Measurements from ENCODE around the gene NTSR1. TPM values are rescaled to one million over a fixed set of nuclear protein-coding genes. Genes with fewer than 3 reads are reported as not detected.

NTSR1 gene
- total RNA-seq, 2 donors from 2014 or later, result not detected

DNA sequence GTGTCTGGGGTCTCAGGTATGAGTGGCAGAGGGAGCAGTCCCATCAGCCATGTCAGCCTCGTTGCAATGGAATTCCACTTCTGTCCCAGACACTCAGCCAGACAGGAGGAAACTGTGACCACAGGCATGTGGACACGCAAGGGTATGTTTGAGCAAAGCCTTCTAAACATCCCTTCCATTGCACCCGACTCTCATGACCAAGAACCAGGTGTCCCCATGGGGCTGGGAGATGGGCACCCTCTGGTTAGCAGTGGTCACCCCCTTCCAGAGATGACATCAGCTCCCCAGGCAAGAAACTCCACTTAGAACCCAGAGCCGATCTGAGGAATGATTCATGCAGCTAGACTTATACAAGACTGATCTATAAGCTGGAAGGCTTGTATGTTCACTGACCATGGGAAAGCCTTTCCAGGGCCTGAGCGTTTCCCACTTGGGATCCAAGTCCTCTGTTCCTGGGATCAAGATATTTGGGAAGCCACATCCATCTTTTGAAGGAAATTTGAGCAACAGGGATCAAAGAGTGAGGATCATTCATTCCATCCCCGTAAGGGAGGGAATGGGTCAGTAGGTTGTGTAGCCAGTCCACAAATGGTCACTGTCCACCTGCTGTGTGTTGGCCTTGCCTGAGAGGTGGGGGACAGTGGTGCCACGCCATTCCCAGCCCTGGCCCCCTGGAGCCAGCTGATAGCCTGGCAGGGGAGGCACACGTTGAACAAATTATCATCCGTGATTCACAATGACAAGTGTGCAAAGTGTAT lies 83.7 kb downstream of the NTSR1 start:
- no peaks in the 10 kb centered on the region for H3K9me3 Mint-ChIP-seq
- peak overlapping the region; percentile 87 for H3K4me3 Mint-ChIP-seq
- H3K4me1 Mint-ChIP-seq, result peaks cover 9% of the 10 kb centered on the region
- peak overlapping the region; percentile 91 for H3K27ac Mint-ChIP-seq
- H3K36me3 Mint-ChIP-seq (ENCODE audit: low read depth), result peaks cover 5% of the 10 kb centered on the region
- H3K27me3 Mint-ChIP-seq, result no peaks in the 10 kb centered on the region
- ATAC-seq (replicated peaks), result no peak

DNA sequence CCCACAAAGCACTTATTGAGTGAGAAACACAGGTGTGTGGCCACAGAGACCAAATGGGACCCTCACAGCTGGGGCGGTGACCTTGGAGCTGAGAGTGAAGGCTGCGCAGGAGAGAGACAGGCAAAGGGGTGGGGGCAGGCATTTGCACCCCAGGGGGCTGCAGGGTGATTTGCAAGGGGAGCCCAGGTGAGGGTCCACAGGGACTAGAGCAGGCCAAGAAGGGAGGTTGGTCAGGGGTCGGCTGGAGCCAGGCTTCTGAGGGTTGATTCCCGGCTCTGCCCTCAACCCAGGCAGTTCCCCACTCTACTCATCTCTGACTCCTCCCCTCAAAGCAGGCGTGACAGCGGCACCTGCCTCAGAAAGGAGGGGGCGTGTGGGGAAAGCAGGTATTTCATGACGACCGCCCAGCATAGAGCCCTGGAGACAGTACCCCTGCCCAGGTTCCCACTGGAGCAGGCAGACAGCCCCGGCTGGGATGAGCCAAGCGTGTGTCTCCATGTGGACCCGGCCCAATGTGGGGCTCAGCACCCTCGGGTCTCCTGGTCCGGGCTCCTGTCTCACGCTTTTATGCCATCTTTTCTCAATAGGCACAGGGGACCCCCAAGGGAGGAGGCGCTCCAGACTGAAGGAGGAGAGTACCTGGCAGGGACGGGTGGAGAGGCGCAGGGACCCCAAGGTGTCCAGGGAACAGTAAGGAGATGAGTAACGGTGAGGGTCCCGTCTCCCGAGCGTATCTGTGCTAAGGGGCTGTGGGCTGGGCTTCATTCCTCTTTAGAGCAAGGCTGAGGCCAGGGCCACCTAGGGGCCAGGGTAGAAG lies 84.5 kb downstream of the NTSR1 start:
- H3K4me3 Mint-ChIP-seq, result peak overlapping the region; percentile 87
- H3K27ac Mint-ChIP-seq, result peak overlapping the region; percentile 91
- no peak for ATAC-seq (replicated peaks)
- H3K36me3 Mint-ChIP-seq (ENCODE audit: low read depth), result peaks cover 13% of the 10 kb centered on the region
- H3K4me1 Mint-ChIP-seq, result peaks cover 5% of the 10 kb centered on the region
- H3K27me3 Mint-ChIP-seq, result no peaks in the 10 kb centered on the region
- no peaks in the 10 kb centered on the region for H3K9me3 Mint-ChIP-seq

DNA sequence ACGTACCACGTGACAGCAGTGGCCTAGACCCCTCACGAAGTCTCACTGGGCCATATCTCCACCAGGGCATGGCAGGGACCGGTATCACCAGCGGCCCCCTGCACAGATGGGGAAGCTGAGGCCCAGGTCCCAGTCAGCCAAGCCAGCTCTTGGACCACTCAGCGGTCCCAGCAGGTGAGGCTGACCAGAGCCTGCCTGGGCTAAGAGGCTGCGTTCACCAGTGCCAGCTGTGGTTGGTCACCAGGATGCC lies 85.0 kb downstream of the NTSR1 start:
- Mint-ChIP-seq H3K36me3 (ENCODE audit: low read depth) (peaks cover 18% of the 10 kb centered on the region), H3K9me3 (no peaks in the 10 kb centered on the region), H3K27me3 (no peaks in the 10 kb centered on the region), H3K4me3 (peak overlapping the region; percentile 87), H3K4me1 (peaks cover 11% of the 10 kb centered on the region), H3K27ac (peak overlapping the region; percentile 91)
- ATAC-seq (replicated peaks), result no peak

DNA sequence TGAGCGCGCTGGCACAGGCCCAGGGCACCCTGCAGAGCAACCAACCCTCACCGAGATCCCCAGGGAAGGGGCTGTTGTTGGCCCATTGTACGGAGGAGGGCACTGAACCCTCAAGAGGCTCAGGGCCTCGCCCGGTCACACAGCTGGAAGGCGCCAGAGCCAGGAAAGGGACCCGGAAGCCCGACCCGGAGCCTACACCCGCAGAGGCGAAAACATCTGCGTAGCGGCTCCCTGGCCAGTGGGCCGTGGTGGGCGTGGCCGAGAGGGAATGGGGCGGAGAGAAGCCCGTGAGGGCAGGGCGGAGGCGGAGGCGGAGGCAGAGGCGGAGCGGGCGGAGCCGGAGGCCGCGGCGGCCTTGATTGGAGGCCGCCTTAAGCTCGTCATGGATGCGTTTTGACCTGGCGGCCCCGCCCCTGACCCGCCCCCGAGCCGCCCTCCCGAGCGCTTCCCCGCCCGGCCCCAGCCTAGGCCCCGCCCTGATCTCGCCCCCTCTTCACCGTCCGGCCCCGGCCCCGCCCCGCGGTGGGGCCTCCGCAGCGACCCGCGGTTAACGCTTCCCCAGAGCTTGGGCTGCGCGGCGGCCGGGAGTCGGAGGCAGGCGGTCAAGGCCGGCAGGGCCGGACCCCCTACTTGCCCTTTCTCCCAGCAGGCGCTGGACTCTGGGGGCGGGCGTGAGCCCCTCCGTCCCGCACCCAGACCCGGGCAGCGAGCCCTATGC lies 85.5 kb downstream of the NTSR1 start:
- H3K27me3 Mint-ChIP-seq, result no peaks in the 10 kb centered on the region
- peak overlapping the region; percentile 91 for H3K27ac Mint-ChIP-seq
- ATAC-seq (replicated peaks), result peak; percentile 81
- H3K9me3 Mint-ChIP-seq, result no peaks in the 10 kb centered on the region
- peaks cover 11% of the 10 kb centered on the region for H3K4me1 Mint-ChIP-seq
- peak overlapping the region; percentile 87 for H3K4me3 Mint-ChIP-seq
- H3K36me3 Mint-ChIP-seq (ENCODE audit: low read depth), result peaks cover 23% of the 10 kb centered on the region

DNA sequence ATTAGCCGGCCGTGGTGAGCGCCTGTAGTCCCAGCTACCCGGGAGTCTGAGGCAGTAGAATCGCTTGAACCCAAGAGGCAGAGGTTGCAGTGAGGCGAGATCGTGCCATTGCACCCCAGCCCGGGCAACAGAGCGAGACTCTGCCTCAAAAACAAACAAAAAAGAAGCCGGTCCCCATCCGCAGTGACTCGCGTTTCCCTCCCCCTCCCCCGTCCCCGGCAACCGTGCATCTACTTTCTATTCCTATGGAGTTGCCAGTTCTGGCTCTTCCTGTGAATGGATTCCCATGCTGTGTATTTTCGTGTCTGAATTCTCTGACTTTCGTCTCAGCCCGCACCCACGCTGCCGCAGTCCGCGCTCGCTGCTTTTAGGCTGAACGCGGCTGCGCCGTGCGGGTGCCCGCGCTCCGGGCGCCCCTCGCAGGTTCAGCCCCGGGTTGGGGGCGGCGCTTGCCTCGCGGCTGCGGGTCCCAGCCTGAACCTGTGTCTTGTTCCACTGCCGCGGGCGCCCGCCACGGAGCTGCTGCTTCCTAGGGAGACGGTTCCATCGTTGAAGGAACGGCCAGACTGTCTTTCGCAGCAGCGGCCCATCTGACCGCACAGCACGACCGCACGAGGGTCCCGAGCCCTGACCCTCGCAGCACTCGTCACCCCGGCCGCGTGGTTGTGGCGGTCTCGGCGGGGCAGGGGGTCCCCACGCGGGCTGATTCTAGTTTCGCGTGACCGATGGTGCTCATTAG lies 86.6 kb downstream of the NTSR1 start:
- no peaks in the 10 kb centered on the region for H3K9me3 Mint-ChIP-seq
- ATAC-seq (replicated peaks), result peak; percentile 5
- no peaks in the 10 kb centered on the region for H3K27me3 Mint-ChIP-seq
- H3K27ac Mint-ChIP-seq, result peak overlapping the region; percentile 91
- peak overlapping the region; percentile 87 for H3K4me3 Mint-ChIP-seq
- H3K4me1 Mint-ChIP-seq, result peaks cover 11% of the 10 kb centered on the region
- H3K36me3 Mint-ChIP-seq (ENCODE audit: low read depth), result peaks cover 33% of the 10 kb centered on the region

DNA sequence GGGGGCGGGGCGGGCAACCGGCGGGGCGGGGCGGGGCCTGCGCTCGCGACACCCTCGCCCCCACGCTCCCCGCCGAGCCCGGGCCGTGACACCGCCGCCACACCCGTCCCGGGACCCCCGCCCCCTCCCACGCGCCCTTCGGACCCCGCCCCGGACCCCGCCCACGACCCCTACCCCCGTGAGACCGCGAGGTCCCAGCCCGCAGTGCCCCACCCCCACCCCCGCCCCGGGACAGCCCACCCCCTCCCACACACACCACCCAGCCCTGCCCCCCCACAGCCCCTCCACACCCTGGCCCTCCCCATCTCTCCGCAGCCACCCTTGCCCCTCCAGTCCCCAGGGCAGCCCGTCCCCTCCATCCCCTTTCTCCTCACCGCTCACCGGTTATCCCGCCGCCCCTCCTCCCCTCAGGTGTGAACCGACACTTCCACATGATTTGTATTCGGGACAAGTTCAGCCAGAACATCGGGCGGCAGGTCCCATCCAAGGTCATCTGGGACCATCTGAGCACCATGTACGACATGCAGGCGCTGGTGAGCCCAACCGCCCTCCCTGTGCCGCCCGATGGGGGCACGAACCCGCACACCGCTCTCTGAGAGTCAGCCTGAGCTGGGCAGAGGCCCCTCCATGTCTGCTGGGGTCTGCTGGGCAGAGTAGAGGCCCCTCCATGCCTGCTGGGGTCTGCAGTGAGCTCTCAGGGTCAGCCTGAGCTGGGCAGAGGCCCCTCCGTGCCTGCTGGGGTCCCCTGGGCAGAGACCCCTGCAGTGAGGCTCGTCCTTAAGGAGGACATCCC lies 88.3 kb downstream of the NTSR1 start:
- H3K36me3 Mint-ChIP-seq (ENCODE audit: low read depth), result peaks cover 41% of the 10 kb centered on the region

DNA sequence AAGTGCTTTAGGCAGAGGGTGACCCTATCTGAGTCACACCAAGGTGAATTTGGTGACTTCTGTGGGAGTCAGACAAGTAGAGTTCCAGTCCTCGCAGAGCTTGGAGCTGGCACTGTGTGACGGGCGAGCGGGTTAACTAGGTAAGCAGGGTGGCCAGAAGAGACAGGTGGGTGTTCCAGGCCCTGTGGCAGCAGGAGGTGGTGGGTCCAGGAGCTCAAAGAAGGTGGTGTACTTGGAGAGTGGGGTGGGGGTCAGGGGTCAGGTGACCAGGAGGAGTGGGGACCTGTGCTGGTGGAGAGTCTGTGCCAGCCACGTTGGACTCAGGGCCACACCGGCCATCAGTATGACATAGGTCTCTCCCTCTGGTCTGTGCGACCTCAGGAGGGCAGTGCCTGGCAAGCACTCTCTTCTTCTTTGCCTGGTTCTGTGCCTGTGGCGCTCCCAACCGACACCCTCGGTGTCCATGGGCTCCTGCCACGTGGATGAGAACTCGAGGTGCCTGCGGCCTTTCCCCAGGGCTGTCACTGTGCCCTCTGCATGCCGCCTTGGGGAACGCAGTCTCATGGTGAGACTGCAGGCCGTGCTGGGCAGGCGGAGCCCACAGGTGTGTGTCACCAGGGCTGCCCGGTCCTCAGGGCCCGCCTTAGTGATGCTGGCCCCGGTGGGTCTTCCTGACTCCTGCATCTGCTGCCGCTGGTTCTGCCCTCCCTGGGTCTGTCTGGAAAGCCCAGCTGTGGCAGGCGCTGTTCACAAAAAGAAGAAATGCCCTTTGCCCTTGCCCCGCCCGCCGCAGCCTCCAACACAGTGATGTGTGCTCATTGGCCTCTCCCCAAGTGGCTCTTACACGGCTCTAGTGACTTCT lies 89.3 kb downstream of the NTSR1 start:
- H3K27me3 Mint-ChIP-seq, result no peaks in the 10 kb centered on the region
- no peaks in the 10 kb centered on the region for H3K9me3 Mint-ChIP-seq
- peak overlapping the region; percentile 67 for H3K27ac Mint-ChIP-seq
- peaks cover 41% of the 10 kb centered on the region for H3K36me3 Mint-ChIP-seq (ENCODE audit: low read depth)
- peak overlapping the region; percentile 74 for H3K4me3 Mint-ChIP-seq
- H3K4me1 Mint-ChIP-seq, result peaks cover 8% of the 10 kb centered on the region
- ATAC-seq (replicated peaks), result no peak

More for the DNA sequence above, 88.3 kb downstream of the NTSR1 start:
- no peak for ATAC-seq (replicated peaks)
- peaks cover 8% of the 10 kb centered on the region for H3K4me1 Mint-ChIP-seq
- H3K27ac Mint-ChIP-seq, result peak overlapping the region; percentile 67
- H3K9me3 Mint-ChIP-seq, result no peaks in the 10 kb centered on the region
- no peaks in the 10 kb centered on the region for H3K27me3 Mint-ChIP-seq
- peak overlapping the region; percentile 74 for H3K4me3 Mint-ChIP-seq

DNA sequence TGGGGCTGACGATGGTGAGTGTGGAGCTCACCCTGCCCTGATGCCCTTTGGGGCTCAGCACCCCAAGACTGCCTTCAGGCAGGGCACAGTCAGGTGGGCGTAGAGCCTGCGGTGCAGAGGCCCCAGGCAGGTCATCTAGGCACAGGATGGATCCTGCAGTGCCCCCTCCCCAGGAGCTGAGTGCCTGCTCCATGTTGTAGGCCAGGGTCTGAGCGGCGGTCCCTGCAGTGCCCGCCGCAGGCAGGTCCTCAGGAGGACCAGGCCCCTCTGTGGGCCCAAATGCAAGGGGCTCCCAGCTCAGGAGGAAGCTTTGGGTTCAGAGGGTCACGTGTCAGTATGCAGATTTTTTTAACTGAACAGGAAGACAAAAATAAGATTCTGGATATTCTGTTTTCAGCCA lies 90.4 kb downstream of the NTSR1 start:
- H3K27me3 Mint-ChIP-seq, result no peaks in the 10 kb centered on the region
- peaks cover 8% of the 10 kb centered on the region for H3K4me1 Mint-ChIP-seq
- H3K4me3 Mint-ChIP-seq, result no peak overlapping the region
- no peak overlapping the region for H3K27ac Mint-ChIP-seq
- no peak for ATAC-seq (replicated peaks)
- H3K9me3 Mint-ChIP-seq, result no peaks in the 10 kb centered on the region
- H3K36me3 Mint-ChIP-seq (ENCODE audit: low read depth), result peaks cover 44% of the 10 kb centered on the region

DNA sequence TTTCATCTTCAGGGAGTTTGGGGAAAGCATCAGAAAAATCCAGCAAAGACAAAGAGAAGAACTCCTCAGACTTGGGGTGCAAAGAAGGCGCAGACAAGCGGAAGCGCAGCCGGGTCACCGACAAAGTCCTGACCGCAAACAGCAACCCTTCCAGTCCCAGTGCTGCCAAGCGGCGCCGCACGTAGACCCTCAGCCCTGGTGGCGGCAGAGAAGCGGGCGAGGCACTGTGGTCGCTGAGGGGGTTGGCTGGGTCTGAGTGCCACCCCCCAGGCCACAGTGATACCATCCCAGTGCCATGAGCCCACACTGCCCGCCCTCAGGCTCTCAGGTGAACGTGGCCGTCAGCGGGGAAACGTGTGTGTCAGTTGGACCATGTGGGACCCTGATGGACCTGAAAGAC lies 90.8 kb downstream of the NTSR1 start:
- no peak overlapping the region for H3K4me3 Mint-ChIP-seq
- no peaks in the 10 kb centered on the region for H3K9me3 Mint-ChIP-seq
- H3K36me3 Mint-ChIP-seq (ENCODE audit: low read depth), result peaks cover 49% of the 10 kb centered on the region
- ATAC-seq (replicated peaks), result no peak
- H3K27ac Mint-ChIP-seq, result no peak overlapping the region
- H3K4me1 Mint-ChIP-seq, result peaks cover 8% of the 10 kb centered on the region
- H3K27me3 Mint-ChIP-seq, result no peaks in the 10 kb centered on the region

DNA sequence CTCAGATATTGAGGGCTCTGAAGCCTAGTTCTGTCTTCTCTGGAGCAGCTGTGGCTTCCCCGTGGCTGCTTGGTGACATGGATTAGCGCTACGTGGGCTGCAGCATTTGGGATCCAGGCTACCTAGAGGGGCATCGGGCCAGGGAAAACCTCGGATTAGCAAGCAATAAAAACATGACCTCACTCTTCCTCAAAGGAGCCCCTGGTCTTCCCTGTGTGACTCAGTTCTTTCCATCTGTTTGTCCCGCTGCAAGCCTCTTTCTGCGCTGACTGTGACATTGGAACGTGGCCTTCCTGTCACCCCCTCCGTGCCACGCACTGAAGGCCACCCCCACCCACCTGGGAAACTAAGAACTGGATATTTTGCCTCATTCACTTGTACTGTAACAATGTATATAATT lies 91.2 kb downstream of the NTSR1 start:
- Mint-ChIP-seq H3K4me3 (no peak overlapping the region), H3K9me3 (no peaks in the 10 kb centered on the region), H3K27me3 (no peaks in the 10 kb centered on the region)

DNA sequence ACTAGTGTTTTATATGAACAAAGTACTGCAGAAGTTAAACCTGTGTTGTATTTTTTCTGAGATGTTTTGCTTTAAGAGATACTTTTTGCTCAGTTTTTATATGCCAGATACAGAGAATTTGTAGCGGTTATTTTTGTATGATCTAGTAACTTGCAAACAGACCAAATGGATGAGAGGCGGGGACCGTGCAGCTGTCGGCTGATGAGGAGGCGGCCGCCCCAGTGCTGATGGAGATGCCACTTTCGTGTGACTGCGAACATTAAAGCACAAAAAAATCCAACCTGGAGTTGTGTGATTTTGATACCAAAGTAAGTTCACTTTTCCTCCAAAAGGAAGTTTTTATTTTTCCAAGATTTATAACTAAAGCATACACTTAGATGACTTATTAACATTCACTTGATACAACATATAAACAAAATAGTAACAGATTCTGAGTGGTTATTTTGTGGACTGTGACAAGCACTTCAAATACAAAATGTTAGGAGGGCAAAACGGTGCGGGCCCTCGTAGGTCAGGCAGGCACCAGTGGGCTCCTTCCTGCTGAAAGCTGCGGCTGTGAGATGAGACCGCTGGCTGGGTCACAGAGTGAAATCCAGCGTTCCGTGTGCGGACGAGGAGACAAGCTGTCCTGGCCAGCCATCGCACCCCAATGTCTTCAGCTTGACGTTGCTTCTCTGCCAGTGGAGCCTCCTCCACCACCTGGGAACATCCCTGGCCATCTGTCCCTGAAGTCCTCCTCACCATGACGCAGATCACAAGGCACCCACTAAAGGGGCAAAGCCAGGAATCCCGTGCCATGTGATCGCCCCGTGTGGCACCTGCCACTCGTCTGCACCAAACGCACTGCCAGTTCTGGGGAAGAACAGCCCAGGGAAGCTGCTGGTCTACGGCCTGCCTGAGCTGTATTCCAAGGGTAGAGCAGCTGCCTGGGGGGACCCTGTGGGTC lies 92.0 kb downstream of the NTSR1 start:
- Mint-ChIP-seq H3K4me3 (no peak overlapping the region), H3K27ac (no peak overlapping the region), H3K4me1 (peaks cover 8% of the 10 kb centered on the region), H3K27me3 (no peaks in the 10 kb centered on the region), H3K9me3 (no peaks in the 10 kb centered on the region), H3K36me3 (ENCODE audit: low read depth) (peaks cover 49% of the 10 kb centered on the region)
- no peak for ATAC-seq (replicated peaks)

More for the DNA sequence above, 91.2 kb downstream of the NTSR1 start:
- no peak for ATAC-seq (replicated peaks)
- Mint-ChIP-seq H3K36me3 (ENCODE audit: low read depth) (peaks cover 49% of the 10 kb centered on the region), H3K27ac (no peak overlapping the region), H3K4me1 (peaks cover 8% of the 10 kb centered on the region)

DNA sequence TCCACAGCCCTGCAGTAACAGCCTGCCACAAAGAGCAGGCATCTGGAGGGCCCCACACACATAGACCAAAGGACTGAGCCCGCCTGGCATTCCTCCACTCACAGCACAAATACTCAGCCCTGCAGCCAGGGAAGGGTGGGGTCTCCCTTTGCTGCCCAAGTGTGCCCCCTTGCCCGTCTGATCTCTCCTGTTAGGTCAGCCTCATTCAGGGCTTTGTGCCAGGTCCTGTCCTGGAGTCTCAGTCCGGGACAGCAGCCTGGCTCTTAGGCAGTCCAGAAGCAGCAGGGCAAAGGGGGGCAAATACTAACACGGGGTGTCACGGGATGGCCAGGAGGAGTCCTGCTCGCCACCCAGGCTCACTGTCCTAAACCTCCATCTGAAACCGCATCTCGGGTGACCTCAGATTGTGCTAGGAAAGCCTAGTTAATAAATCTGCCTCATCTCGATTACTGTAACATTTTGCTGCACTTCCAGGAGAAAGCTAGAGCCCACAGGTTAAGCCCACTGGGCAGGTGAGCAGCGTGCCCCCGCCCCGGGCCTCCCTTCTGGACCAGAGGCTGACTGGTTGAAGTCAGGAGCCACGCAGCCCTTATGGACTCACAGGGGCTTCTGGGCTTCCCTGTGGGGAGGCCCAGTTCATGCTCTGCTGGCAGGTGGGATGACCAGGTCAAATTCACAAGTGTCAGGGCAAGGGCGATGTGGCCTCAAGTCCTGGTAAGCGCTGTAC lies 92.8 kb downstream of the NTSR1 start:
- ATAC-seq (replicated peaks), result no peak
- H3K4me3 Mint-ChIP-seq, result no peak overlapping the region
- no peaks in the 10 kb centered on the region for H3K9me3 Mint-ChIP-seq
- H3K27me3 Mint-ChIP-seq, result no peaks in the 10 kb centered on the region
- H3K27ac Mint-ChIP-seq, result no peak overlapping the region
- peaks cover 8% of the 10 kb centered on the region for H3K4me1 Mint-ChIP-seq
- H3K36me3 Mint-ChIP-seq (ENCODE audit: low read depth), result peaks cover 55% of the 10 kb centered on the region

All from activated T-helper 17 cell treated with anti-CD3 and anti-CD28 coated beads, Interleukin-2, amount 50 U/mL, for 72 hours (primary cell).